Measurements from ENCODE around the gene RDH13. TPM values are rescaled to one million over a fixed set of nuclear protein-coding genes. Genes with fewer than 3 reads are reported as not detected.

Gene RDH13
- total RNA-seq, 1 donor from 2014 or later: 85.7 TPM

- Mint-ChIP-seq H3K36me3 (peaks cover 15% of the 10 kb centered on the region), H3K4me1 (peaks cover 38% of the 10 kb centered on the region), H3K27ac (peak overlapping the region; percentile 87), H3K9me3 (no peaks in the 10 kb centered on the region), H3K27me3 (ENCODE audit: low read depth) (peaks cover 72% of the 10 kb centered on the region), H3K4me3 (peak overlapping the region; percentile 65)
- no peak for TF ChIP-seq CTCF (IDR thresholded peaks at IDR 0.05; ENCODE audit: unreplicated experiment)
- peak in 1 of 2 experiments; percentile 82 for DNase-seq (ENCODE audit: low spot score in 2 of 2, unreplicated experiment in 2 of 2)
Measured at GRCh38 chr19:55080968-55081769, 18.2 kb upstream of the RDH13 start.

GRCh38 chr19:55080121-55080967, 17.4 kb upstream of the RDH13 start:
- H3K4me1 Mint-ChIP-seq: peaks cover 36% of the 10 kb centered on the region
- H3K36me3 Mint-ChIP-seq: peaks cover 15% of the 10 kb centered on the region
- H3K4me3 Mint-ChIP-seq: peak overlapping the region; percentile 65
- H3K9me3 Mint-ChIP-seq: no peaks in the 10 kb centered on the region
- DNase-seq (ENCODE audit: low spot score in 2 of 2, unreplicated experiment in 2 of 2): peak; percentile 56 to 75
- TF ChIP-seq CTCF (IDR thresholded peaks at IDR 0.05; ENCODE audit: unreplicated experiment): no peak
- H3K27ac Mint-ChIP-seq: peak overlapping the region; percentile 87
- peaks cover 67% of the 10 kb centered on the region for H3K27me3 Mint-ChIP-seq (ENCODE audit: low read depth)

- no peak for TF ChIP-seq CTCF (IDR thresholded peaks at IDR 0.05; ENCODE audit: unreplicated experiment)
- H3K27ac Mint-ChIP-seq: peak overlapping the region; percentile 87
- peak overlapping the region; percentile 65 for H3K4me3 Mint-ChIP-seq
- H3K4me1 Mint-ChIP-seq: peaks cover 42% of the 10 kb centered on the region
- no peak for DNase-seq (ENCODE audit: low spot score in 2 of 2, unreplicated experiment in 2 of 2)
- peaks cover 12% of the 10 kb centered on the region for H3K36me3 Mint-ChIP-seq
- no peaks in the 10 kb centered on the region for H3K9me3 Mint-ChIP-seq
- peaks cover 64% of the 10 kb centered on the region for H3K27me3 Mint-ChIP-seq (ENCODE audit: low read depth)
Measured at GRCh38 chr19:55079400-55080038, 16.6 kb upstream of the RDH13 start.

- peaks cover 42% of the 10 kb centered on the region for H3K4me1 Mint-ChIP-seq
- H3K36me3 Mint-ChIP-seq: peaks cover 12% of the 10 kb centered on the region
- peaks cover 63% of the 10 kb centered on the region for H3K27me3 Mint-ChIP-seq (ENCODE audit: low read depth)
- no peak for DNase-seq (ENCODE audit: low spot score in 2 of 2, unreplicated experiment in 2 of 2)
- no peak for TF ChIP-seq CTCF (IDR thresholded peaks at IDR 0.05; ENCODE audit: unreplicated experiment)
- H3K9me3 Mint-ChIP-seq: no peaks in the 10 kb centered on the region
- peak overlapping the region; percentile 27 for H3K4me3 Mint-ChIP-seq
- peak overlapping the region; percentile 47 for H3K27ac Mint-ChIP-seq
Measured at GRCh38 chr19:55078996-55079395, 16.0 kb upstream of the RDH13 start.

GRCh38 chr19:55077106-55077505, 14.2 kb upstream of the RDH13 start:
- Mint-ChIP-seq H3K27ac (peak overlapping the region; percentile 93), H3K36me3 (peaks cover 14% of the 10 kb centered on the region), H3K4me1 (peaks cover 43% of the 10 kb centered on the region), H3K4me3 (peak overlapping the region; percentile 73), H3K9me3 (peaks cover 3% of the 10 kb centered on the region), H3K27me3 (ENCODE audit: low read depth) (peaks cover 53% of the 10 kb centered on the region)
- no peak for DNase-seq (ENCODE audit: low spot score in 2 of 2, unreplicated experiment in 2 of 2)
- no peak for TF ChIP-seq CTCF (IDR thresholded peaks at IDR 0.05; ENCODE audit: unreplicated experiment)

All from mesothelial cell of epicardium (in vitro differentiated cells).